T-cell (primary cell): ENCODE data around the gene TSPAN9. TPM values are rescaled to one million over a fixed set of nuclear protein-coding genes. Genes with fewer than 3 reads are reported as not detected.

Source experiments
- ATAC-seq, 4 experiments: fragments of 200-7000 bp in 3 of 4; fragments of 150-1000 bp in 1 of 4; cut with Tn5 transposase; replicated peaks in 1 of 4; 1 replicate in 3 of 4; 2 replicates in 1 of 4; pipeline ENCODE4 v1.10.0; 2021; ENCODE audit warnings: moderate library complexity in 3 of 4, mild to moderate bottlenecking in 2 of 4, moderate number of reproducible peaks in 1 of 4
- CTCF ChIA-PET, 2 donors: fragments of 300-600 bp; sonication (Branson Sonifier 250); formaldehyde crosslinking; loops; one replicate each; lab custom pipeline; 2022; ENCODE audit warnings: antibody characterized with exemption in 2 of 2; lab: Charles Lee
- POLR2A ChIA-PET, 2 donors: fragments of 300-600 bp; sonication (Branson Sonifier 250); formaldehyde crosslinking; loops; one replicate each; lab custom pipeline; 2022; ENCODE audit warnings: antibody characterized with exemption in 2 of 2; lab: Charles Lee
- DNase-seq, 35 experiments: peaks; one replicate each; pipeline versions ENCODE4 v3.0.0 to v3.0.0-alpha.2; 2013 to 2023
- H3K27ac ChIP-seq: one replicate; pipeline ENCODE4 v1.5.1; 2013; ENCODE audit warnings: low read length
- H3K27me3 ChIP-seq, 2 experiments: replicated peaks in 1 of 2; 1 replicate in 1 of 2; 2 replicates in 1 of 2; pipeline versions ENCODE4 v1.6.1 to v1.7.0; 2013; ENCODE audit warnings: low read length in 1 of 2, mixed read lengths in 1 of 2; ENCODE audit not compliant: control insufficient read depth in 2 of 2, insufficient read depth in 2 of 2; ENCODE audit errors: extremely low read depth in 1 of 2
- H3K36me3 ChIP-seq, 2 donors: 1 replicate in 1 of 2; 2 replicates in 1 of 2; pipeline versions ENCODE4 v1.6.1 to v1.7.0; 2013; ENCODE audit warnings: low read length in 1 of 2; ENCODE audit not compliant: control insufficient read depth in 2 of 2, insufficient read depth in 1 of 2; ENCODE audit errors: extremely low read depth in 1 of 2
- H3K4me1 ChIP-seq, 2 experiments: 1 replicate in 1 of 2; 2 replicates in 1 of 2; pipeline versions ENCODE4 v1.6.1 to v1.7.0; 2013; ENCODE audit warnings: low read length in 2 of 2, mixed read lengths in 1 of 2; ENCODE audit not compliant: insufficient read depth in 2 of 2, control insufficient read depth in 1 of 2; ENCODE audit errors: extremely low read depth in 1 of 2
- H3K4me3 ChIP-seq, 2 donors: 1 replicate in 1 of 2; 2 replicates in 1 of 2; pipeline versions ENCODE4 v1.5.1 to v1.7.0; 2013; ENCODE audit warnings: mild to moderate bottlenecking in 2 of 2, low read length in 1 of 2, moderate library complexity in 1 of 2; ENCODE audit not compliant: control insufficient read depth in 1 of 2; ENCODE audit errors: extremely low read depth in 1 of 2
- H3K9me3 ChIP-seq: 2 replicates; pipeline ENCODE4 v1.7.0; 2013
- H3K27ac Mint-ChIP-seq, 2 donors: one replicate each; pipeline ENCODE4 v1.8.0; 2020 to 2021; ENCODE audit warnings: mild to moderate bottlenecking in 2 of 2, mixed read lengths in 2 of 2
- H3K27me3 Mint-ChIP-seq, 2 donors: one replicate each; pipeline ENCODE4 v1.8.0; 2021 to 2022; ENCODE audit warnings: mixed read lengths in 2 of 2
- H3K36me3 Mint-ChIP-seq: one replicate; pipeline ENCODE4 v1.8.0; 2021; ENCODE audit warnings: mixed read lengths
- H3K4me1 Mint-ChIP-seq, 3 donors: one replicate each; pipeline ENCODE4 v1.8.0; 2020 to 2022; ENCODE audit warnings: mixed read lengths in 3 of 3, mild to moderate bottlenecking in 1 of 3
- H3K4me3 Mint-ChIP-seq, 3 donors: one replicate each; pipeline ENCODE4 v1.8.0; 2020 to 2022; ENCODE audit warnings: mild to moderate bottlenecking in 3 of 3, mixed read lengths in 3 of 3, moderate library complexity in 3 of 3
- H3K9me3 Mint-ChIP-seq, 3 donors: one replicate each; pipeline ENCODE4 v1.8.0; 2020 to 2022; ENCODE audit warnings: mixed read lengths in 3 of 3
- WGBS: methylation state at CpG from one replicate; pipeline ENCODE4 v1.1.5; 2013; ENCODE audit warnings: missing lambda C conversion rate; ENCODE audit not compliant: insufficient coverage; 5-methylcytosine and 5-hydroxymethylcytosine counted together
- total RNA-seq, 35 experiments: library from RNA in 6 of 35; stranded (reverse) in 6 of 35; fragments of 120-200 nt in 1 of 35; gene quantifications; one replicate each; pipeline versions ENCODE4 v1.2.1 to v1.2.4 and lab custom pipeline; 2013 to 2026

TSPAN9 gene
- total RNA-seq, 5 donors from 2014 or later (not counting 1 experiment from before 2014, with no cell fraction given): 0.56 to 1.1 (median 0.70) TPM

DNA sequence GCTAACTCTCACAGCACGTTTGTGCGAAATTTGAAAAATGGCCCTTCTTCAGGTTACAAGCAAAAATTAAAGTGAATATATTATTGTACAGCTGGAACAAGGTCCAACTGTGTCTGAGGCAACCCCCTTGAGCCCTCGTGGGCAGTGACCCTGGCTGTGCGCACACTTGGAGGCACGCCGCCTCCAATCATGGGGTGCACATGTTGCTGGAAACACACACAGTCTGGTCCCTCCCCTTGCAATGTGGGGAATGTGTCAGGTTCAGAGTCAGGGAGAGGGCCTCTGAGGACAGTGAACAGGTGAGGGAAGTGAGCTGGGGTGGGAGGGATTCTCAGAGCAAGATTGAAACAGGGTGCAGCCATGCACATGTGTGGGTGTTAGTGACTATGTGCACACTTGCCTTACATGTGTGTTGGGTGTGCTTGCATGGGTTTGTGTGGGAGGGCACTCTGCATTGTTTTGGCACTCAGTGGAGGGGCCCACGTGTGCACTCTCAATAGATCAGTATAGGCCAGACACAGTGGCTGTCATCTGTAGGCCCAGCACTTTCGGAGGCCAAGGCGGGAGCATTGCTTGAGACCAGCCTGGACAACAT is 9.6 kb downstream of the TSPAN9 start:
- Mint-ChIP-seq H3K9me3 (peaks cover 0 to 5% (median 0%) of the 10 kb centered on the region in 3 donors), H3K27ac (no peak overlapping the region), H3K27me3 (peaks cover 0 to 3% of the 10 kb centered on the region in 2 donors), H3K4me3 (no peak overlapping the region), H3K36me3 (no peaks in the 10 kb centered on the region), H3K4me1 (peaks cover 0 to 8% (median 5%) of the 10 kb centered on the region in 3 donors)
- 95% methylated on average over 5 of the region's 9 CpGs for whole genome bisulfite sequencing
- ATAC-seq (no peak), DNase-seq (no peak)
- Histone ChIP-seq H3K9me3 (no peaks in the 10 kb centered on the region), H3K36me3 (no peaks in the 10 kb centered on the region), H3K27me3 (peaks cover 0 to 4% of the 10 kb centered on the region in 2 experiments), H3K27ac (no peak overlapping the region), H3K4me1 (no peaks in the 10 kb centered on the region), H3K4me3 (no peak overlapping the region)
- ChIA-PET CTCF (no interaction called here), POLR2A (no interaction called here)

GRCh38 chr12:3087758-3088650 is 10.8 kb downstream of the TSPAN9 start:
- 82% methylated on average over 11 of the region's 11 CpGs for WGBS
- H3K4me1 ChIP-seq: no peaks in the 10 kb centered on the region
- Mint-ChIP-seq H3K4me1 (peaks cover 0 to 8% (median 5%) of the 10 kb centered on the region in 3 donors), H3K36me3 (no peaks in the 10 kb centered on the region), H3K4me3 (no peak overlapping the region), H3K27ac (no peak overlapping the region), H3K9me3 (peaks cover 0 to 5% (median 0%) of the 10 kb centered on the region in 3 donors), H3K27me3 (peaks cover 0 to 3% of the 10 kb centered on the region in 2 donors)
- H3K27ac ChIP-seq: no peak overlapping the region
- CTCF ChIA-PET: no interaction called here
- no peak overlapping the region for H3K4me3 ChIP-seq
- no peaks in the 10 kb centered on the region for H3K9me3 ChIP-seq
- no peak for DNase-seq
- POLR2A ChIA-PET: no interaction called here
- ATAC-seq: no peak
- H3K36me3 ChIP-seq: no peaks in the 10 kb centered on the region
- H3K27me3 ChIP-seq: peaks cover 0 to 4% of the 10 kb centered on the region in 2 experiments

DNA sequence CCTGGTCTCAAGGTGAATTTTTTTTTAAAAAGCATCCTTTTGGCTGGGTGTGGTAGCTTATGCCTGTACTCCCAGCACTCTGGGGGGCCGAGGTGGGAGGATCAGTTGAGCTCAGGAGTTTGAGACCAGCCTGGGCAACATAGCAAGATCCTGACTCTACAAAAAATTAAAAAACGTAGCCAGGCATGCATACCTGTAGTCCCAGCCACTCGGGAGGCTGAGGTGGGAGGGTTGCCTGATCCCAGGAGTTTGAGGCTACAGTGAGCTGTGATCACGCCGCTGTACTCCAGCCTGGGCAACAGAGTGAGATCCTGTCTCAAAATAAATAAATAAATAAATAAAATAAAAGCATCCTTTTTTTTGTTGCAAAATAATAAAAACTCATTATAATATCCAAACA is 12.4 kb downstream of the TSPAN9 start:
- 49% methylated on average over 3 of the region's 5 CpGs for WGBS
- ChIA-PET POLR2A (no interaction called here), CTCF (no interaction called here)
- DNase-seq (no peak), ATAC-seq (no peak)
- no peaks in the 10 kb centered on the region for H3K9me3 ChIP-seq
- no peaks in the 10 kb centered on the region for H3K9me3 Mint-ChIP-seq
- no peaks in the 10 kb centered on the region for H3K4me1 ChIP-seq
- H3K27ac ChIP-seq: no peak overlapping the region
- H3K27ac Mint-ChIP-seq: no peak overlapping the region
- no peaks in the 10 kb centered on the region for H3K36me3 ChIP-seq
- H3K27me3 Mint-ChIP-seq: peaks cover 0 to 3% of the 10 kb centered on the region in 2 donors
- H3K4me3 Mint-ChIP-seq: no peak overlapping the region
- no peaks in the 10 kb centered on the region for H3K36me3 Mint-ChIP-seq
- no peak overlapping the region for H3K4me3 ChIP-seq
- peaks cover 0 to 4% of the 10 kb centered on the region in 2 experiments for H3K27me3 ChIP-seq
- no peaks in the 10 kb centered on the region for H3K4me1 Mint-ChIP-seq

- no peaks in the 10 kb centered on the region for H3K36me3 Mint-ChIP-seq
- whole genome bisulfite sequencing: 70% methylated on average over 6 of the region's 17 CpGs
- H3K27ac ChIP-seq: no peak overlapping the region
Observed at GRCh38 chr12:3090240-3091037, 13.3 kb downstream of the TSPAN9 start.

GRCh38 chr12:3091038-3091319 is 13.8 kb downstream of the TSPAN9 start:
- ATAC-seq (no peak), DNase-seq (no peak)
- H3K4me3 Mint-ChIP-seq: no peak overlapping the region
- WGBS: 89% methylated on average over 6 of the region's 7 CpGs
- H3K36me3 Mint-ChIP-seq: no peaks in the 10 kb centered on the region
- H3K27ac ChIP-seq: no peak overlapping the region
- H3K27me3 Mint-ChIP-seq: peaks cover 0 to 3% of the 10 kb centered on the region in 2 donors
- ChIA-PET CTCF (no interaction called here), POLR2A (no interaction called here)
- H3K9me3 ChIP-seq: no peaks in the 10 kb centered on the region
- no peak overlapping the region for H3K4me3 ChIP-seq
- H3K27ac Mint-ChIP-seq: no peak overlapping the region
- H3K36me3 ChIP-seq: no peaks in the 10 kb centered on the region
- H3K4me1 Mint-ChIP-seq: no peaks in the 10 kb centered on the region
- H3K4me1 ChIP-seq: no peaks in the 10 kb centered on the region
- no peaks in the 10 kb centered on the region for H3K9me3 Mint-ChIP-seq
- peaks cover 0 to 4% of the 10 kb centered on the region in 2 experiments for H3K27me3 ChIP-seq

More at GRCh38 chr12:3090240-3091037, 13.3 kb downstream of the TSPAN9 start:
- Histone ChIP-seq H3K4me1 (no peaks in the 10 kb centered on the region), H3K27me3 (peaks cover 0 to 4% of the 10 kb centered on the region in 2 experiments), H3K36me3 (no peaks in the 10 kb centered on the region), H3K4me3 (no peak overlapping the region), H3K9me3 (no peaks in the 10 kb centered on the region)
- POLR2A ChIA-PET: no interaction called here
- H3K4me1 Mint-ChIP-seq: no peaks in the 10 kb centered on the region
- no peak for DNase-seq
- no peaks in the 10 kb centered on the region for H3K9me3 Mint-ChIP-seq
- CTCF ChIA-PET: no interaction called here
- no peak overlapping the region for H3K27ac Mint-ChIP-seq
- no peak overlapping the region for H3K4me3 Mint-ChIP-seq
- no peak for ATAC-seq
- peaks cover 0 to 3% of the 10 kb centered on the region in 2 donors for H3K27me3 Mint-ChIP-seq
